ENCODE measurements around the gene ZNF571. TPM values are rescaled to one million over a fixed set of nuclear protein-coding genes. Genes with fewer than 3 reads are reported as not detected.
A peak's percentile ranks its signal among the peaks of the same experiment; 100 is the strongest.

ZNF571 gene
- 4.3 and 7.3 TPM in 2 replicates for total RNA-seq (2022)
- Bru-seq, nascent RNA: percentile 56 among the genes with signal in this experiment
- percentile 57 among the genes with signal in this experiment for BruChase-seq, experiment 1, labeled RNA remaining after a 6-hour chase
- percentile 58 among the genes with signal in this experiment for BruChase-seq, experiment 2, labeled RNA remaining after a 2-hour chase
- long read RNA-seq, partial matches to known transcripts: 0 of 4 reads
- long read RNA-seq, other reads (novel, unspliced or antisense): 3 of 4 reads

GRCh38 chr19:37594304-37594981 lies at the start of gene ZNF571, which contains the start of gene ZNF540:
TSS of gene ZNF571 (minus strand) at chr19:37594792. CDS start at chr19:37586676, 8,116 bp downstream.
TSS of gene ZNF540 (plus strand) at chr19:37594876. CDS start at chr19:37598448, 3,572 bp downstream.
- intact Hi-C loops (cut with micrococcal nuclease; ENCODE audit: unreplicated experiment): loop anchor here (1.0 to 10.0 kb wide), 3 partner anchors 60 to 180 kb away; partner anchors contain the start of genes ZNF569 and ZNF573
- peaks cover 21% of the 10 kb centered on the region for H3K4me1 Mint-ChIP-seq (ENCODE audit: low read depth, unreplicated experiment)
- CTCF ChIA-PET: interaction anchor here (0.5 to 1.6 kb wide), 7 partner anchors 10 to 188 kb away, joined by 3 to 5 read pairs (median 3); partner anchors contain the start of genes ZNF569, ZNF573 and ZNF607
- no TSS peak for BruUV-seq (replicated peaks)
- peaks cover 13% of the 10 kb centered on the region for H3K9me3 Mint-ChIP-seq (ENCODE audit: low read depth, unreplicated experiment)
- H3K27ac Mint-ChIP-seq (ENCODE audit: unreplicated experiment): peak within 1 kb of the TSS; percentile 99
- no peak for TF ChIP-seq CTCF (IDR thresholded peaks at IDR 0.05; ENCODE audit: unreplicated experiment)
- peaks cover 26% of the 10 kb centered on the region for H3K36me3 Mint-ChIP-seq (ENCODE audit: insufficient read depth, unreplicated experiment)
- DNase-seq: peak; percentile 95
- H3K4me3 Mint-ChIP-seq (ENCODE audit: low read depth, unreplicated experiment): peak within 1 kb of the TSS; percentile 97
- no peaks in the 10 kb centered on the region for H3K27me3 Mint-ChIP-seq (ENCODE audit: unreplicated experiment)

GRCh38 chr19:37635076-37636056 lies 40.8 kb upstream of the ZNF571 start:
- CTCF ChIA-PET: no interaction called here
- DNase-seq: no peak
- TF ChIP-seq CTCF (IDR thresholded peaks at IDR 0.05; ENCODE audit: unreplicated experiment): no peak
- no peaks in the 10 kb centered on the region for H3K4me1 Mint-ChIP-seq (ENCODE audit: low read depth, unreplicated experiment)
- no peak overlapping the region for H3K4me3 Mint-ChIP-seq (ENCODE audit: low read depth, unreplicated experiment)
- no TSS peak for BruUV-seq (replicated peaks)
- H3K9me3 Mint-ChIP-seq (ENCODE audit: low read depth, unreplicated experiment): peaks cover 27% of the 10 kb centered on the region
- H3K27me3 Mint-ChIP-seq (ENCODE audit: unreplicated experiment): no peaks in the 10 kb centered on the region
- intact Hi-C loops (cut with micrococcal nuclease; ENCODE audit: unreplicated experiment): no loop called here
- H3K27ac Mint-ChIP-seq (ENCODE audit: unreplicated experiment): no peak overlapping the region
- H3K36me3 Mint-ChIP-seq (ENCODE audit: insufficient read depth, unreplicated experiment): peaks cover 8% of the 10 kb centered on the region

GRCh38 chr19:37594982-37595382 lies 390 bp upstream of the ZNF571 start:
- intact Hi-C loops (cut with micrococcal nuclease; ENCODE audit: unreplicated experiment): loop anchor here (1.0 to 10.0 kb wide), 3 partner anchors 59 to 180 kb away; partner anchors contain the start of genes ZNF569 and ZNF573
- peak overlapping the region; percentile 97 for H3K4me3 Mint-ChIP-seq (ENCODE audit: low read depth, unreplicated experiment)
- TF ChIP-seq CTCF (IDR thresholded peaks at IDR 0.05; ENCODE audit: unreplicated experiment): no peak
- DNase-seq: peak; percentile 49
- CTCF ChIA-PET: interaction anchor here (0.6 to 1.6 kb wide), 6 partner anchors 9 to 188 kb away, joined by 3 to 5 read pairs (median 3); partner anchors contain the start of genes ZNF569, ZNF573 and ZNF607
- peaks cover 26% of the 10 kb centered on the region for H3K36me3 Mint-ChIP-seq (ENCODE audit: insufficient read depth, unreplicated experiment)
- peak overlapping the region; percentile 99 for H3K27ac Mint-ChIP-seq (ENCODE audit: unreplicated experiment)
- H3K4me1 Mint-ChIP-seq (ENCODE audit: low read depth, unreplicated experiment): peaks cover 21% of the 10 kb centered on the region
- no TSS peak for BruUV-seq (replicated peaks)
- peaks cover 13% of the 10 kb centered on the region for H3K9me3 Mint-ChIP-seq (ENCODE audit: low read depth, unreplicated experiment)
- H3K27me3 Mint-ChIP-seq (ENCODE audit: unreplicated experiment): no peaks in the 10 kb centered on the region

- Mint-ChIP-seq H3K27ac (ENCODE audit: unreplicated experiment) (peak overlapping the region; percentile 99), H3K27me3 (ENCODE audit: unreplicated experiment) (no peaks in the 10 kb centered on the region), H3K36me3 (ENCODE audit: insufficient read depth, unreplicated experiment) (peaks cover 26% of the 10 kb centered on the region), H3K9me3 (ENCODE audit: low read depth, unreplicated experiment) (peaks cover 16% of the 10 kb centered on the region), H3K4me3 (ENCODE audit: low read depth, unreplicated experiment) (peak overlapping the region; percentile 97), H3K4me1 (ENCODE audit: low read depth, unreplicated experiment) (peaks cover 21% of the 10 kb centered on the region)
- no peak for TF ChIP-seq CTCF (IDR thresholded peaks at IDR 0.05; ENCODE audit: unreplicated experiment)
- intact Hi-C loops (cut with micrococcal nuclease; ENCODE audit: unreplicated experiment): loop anchor here (1.0 to 10.0 kb wide), 3 partner anchors 60 to 181 kb away; partner anchors contain the start of genes ZNF569 and ZNF573
- CTCF ChIA-PET: interaction anchor here (1.6 kb wide), 1 partner anchor 186 kb away, joined by 5 read pairs; the partner anchor contains the start of gene ZNF573
- no peak for DNase-seq
- BruUV-seq (replicated peaks): TSS peak; percentile 43
These were observed 642 bp downstream of the ZNF571 start for GRCh38 chr19:37593996-37594303.

Data from Calu3 (cell line).